ENCODE results near the gene HS6ST2.

The HS6ST2 gene

DNA sequence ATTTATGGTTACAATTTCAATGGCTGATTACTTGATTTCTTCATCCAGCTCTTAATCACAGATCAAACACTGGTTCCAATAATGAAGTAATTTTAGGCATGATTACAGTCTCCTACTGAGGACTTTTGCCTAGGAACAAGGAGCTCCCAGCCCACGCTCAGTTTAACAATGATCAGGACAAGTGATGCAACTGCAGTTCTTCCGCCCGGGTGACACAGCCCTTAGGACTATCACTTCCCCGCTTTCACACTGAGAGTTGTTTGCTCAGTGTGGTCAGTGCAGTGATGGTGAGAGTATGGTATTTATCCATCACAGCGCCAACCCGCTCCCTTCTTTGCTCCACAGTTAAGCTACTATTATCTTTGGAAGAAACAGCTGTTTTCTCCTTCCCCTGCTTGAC is 266.4 kb downstream of the HS6ST2 start:
- no peak for FAIRE-seq
- DNase-seq (ENCODE audit: insufficient read length, low spot score): no peak

DNA sequence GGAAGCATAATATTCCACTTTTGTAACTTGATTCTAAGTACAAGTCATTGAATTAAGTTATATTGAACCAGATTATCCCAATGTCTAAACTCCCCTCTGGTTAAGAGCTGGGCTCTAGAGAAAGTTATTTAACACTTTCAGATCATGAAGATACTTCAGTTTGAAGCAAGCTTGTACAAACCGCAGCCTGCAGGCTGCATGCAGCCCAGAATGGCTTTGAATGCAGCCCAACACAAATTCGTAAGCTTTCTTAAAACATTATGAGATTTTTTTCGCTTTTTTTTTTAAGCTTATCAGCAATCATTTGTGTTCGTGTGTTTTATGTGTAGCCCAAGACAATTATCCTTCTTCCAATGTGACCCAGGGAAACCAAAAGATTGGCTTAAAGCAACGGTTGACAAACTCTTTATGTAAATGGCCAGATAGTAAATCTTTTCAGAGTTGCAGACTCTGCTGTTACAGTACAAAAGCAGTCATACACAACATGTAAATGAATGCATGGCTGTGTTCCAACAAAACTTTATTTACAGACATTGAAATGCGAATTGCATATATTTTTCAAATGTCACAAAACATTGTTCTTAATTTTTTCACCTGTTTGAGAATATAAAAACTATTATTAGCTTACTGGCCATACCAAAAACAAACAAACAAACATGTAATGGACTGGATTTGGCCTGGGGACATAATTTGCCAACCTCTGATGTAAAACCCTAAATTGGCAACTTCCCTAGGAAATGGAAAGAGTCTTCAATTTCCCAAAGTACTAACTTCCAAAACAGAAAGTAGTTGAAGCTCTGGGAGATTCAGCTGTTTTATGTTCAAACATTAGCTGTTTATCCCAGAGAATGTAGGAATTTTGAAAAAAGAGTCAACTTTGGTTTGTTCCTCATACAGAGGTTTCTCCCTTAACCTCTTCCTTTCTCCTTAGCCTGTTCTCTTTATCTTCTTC is 268.5 kb downstream of the HS6ST2 start:
- DNase-seq (ENCODE audit: insufficient read length, low spot score): no peak
- FAIRE-seq: no peak

DNA sequence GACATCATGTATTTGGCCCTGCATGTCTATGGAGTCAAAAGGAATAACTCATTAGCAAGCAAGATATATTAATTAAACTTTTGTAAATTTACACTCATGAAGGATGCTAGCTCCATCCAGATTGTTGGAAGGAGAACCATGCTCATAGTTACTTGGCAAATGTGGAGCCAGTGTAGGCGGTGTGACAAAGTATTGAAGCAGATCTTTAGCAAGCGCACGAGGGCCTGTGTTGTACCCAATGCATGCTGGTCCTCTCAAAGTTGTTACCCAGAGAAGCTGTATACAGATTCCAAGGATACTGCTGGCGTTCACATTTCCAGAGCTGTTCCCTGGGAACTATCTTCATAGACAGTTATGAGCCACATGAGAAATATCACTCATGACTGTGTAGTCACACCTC is 273.2 kb downstream of the HS6ST2 start:
- DNase-seq (ENCODE audit: insufficient read length, low spot score): no peak
- no peak for FAIRE-seq

DNA sequence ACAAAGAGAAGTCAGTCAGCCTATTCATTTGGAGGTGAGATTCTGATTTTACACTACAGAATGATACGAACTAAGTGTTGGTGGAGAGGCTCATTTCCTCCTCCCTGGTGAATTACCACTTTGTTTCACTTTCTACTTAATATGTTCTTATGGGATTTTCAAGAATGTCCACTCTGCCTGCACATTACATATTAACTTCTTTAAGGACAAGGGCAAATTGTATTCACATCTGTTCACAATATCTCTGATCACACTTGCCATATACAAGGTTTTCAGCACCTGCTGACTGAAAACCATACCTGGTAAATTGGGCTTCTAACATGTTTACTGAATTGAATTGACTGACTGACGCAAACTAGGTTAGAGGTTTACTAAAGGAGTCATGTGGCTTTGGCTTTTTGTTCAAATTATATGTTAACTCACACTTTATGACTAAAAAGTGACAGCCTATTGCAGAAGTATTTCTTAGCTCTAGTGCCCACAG is 281.2 kb downstream of the HS6ST2 start:
- FAIRE-seq: peak; percentile 61
- DNase-seq (ENCODE audit: insufficient read length, low spot score): no peak

DNA sequence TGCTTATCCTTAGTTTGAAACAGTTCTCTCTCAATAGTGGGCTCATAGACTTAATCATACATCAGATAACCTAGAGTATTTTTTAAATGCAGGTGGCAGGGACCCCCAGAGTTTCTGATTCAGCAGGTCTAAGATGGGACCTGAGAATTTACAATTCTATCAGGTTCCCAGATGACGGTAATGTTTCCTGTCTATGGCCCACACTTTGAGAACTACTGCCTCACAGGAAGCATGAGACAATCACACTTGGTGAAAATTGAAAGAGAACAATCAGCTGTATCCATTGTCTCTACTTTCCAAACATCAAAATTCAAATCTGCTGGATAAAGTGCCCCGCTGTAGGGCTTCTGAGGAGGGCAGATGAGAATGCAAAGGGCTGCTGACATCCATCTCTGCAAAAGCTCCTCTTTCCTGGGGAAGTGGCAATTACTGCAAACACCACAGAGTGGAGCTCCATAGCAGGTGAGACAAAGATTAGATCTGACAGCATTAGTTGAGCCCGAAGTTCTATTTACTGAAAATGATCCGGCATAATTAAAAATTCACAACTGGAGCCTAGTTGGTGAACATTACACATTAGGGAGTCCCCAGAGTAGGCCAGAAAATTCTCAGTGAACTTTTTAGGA is 281.8 kb downstream of the HS6ST2 start:
- FAIRE-seq (peak; percentile 51), DNase-seq (ENCODE audit: insufficient read length, low spot score) (no peak)

DNA sequence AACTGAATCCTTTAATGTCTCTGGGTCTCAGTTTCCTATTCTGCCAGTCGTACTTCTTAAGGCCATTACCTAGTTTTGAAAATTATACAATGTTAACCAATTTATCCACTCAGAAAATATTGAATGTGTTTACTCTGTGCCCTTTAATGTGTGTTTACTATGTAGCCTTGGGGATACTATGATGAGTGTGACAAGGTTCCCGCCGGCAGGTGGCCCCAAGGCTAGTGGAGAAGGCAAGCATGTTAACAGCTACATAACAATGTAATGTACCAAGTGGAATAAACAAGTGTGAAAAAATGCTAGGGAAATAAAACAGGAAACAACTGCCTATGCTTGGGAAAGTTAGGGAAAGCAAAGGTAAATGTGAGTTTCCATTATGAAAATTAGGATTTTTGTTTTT is 282.3 kb downstream of the HS6ST2 start:
- DNase-seq (ENCODE audit: insufficient read length, low spot score) (no peak), FAIRE-seq (no peak)

DNA sequence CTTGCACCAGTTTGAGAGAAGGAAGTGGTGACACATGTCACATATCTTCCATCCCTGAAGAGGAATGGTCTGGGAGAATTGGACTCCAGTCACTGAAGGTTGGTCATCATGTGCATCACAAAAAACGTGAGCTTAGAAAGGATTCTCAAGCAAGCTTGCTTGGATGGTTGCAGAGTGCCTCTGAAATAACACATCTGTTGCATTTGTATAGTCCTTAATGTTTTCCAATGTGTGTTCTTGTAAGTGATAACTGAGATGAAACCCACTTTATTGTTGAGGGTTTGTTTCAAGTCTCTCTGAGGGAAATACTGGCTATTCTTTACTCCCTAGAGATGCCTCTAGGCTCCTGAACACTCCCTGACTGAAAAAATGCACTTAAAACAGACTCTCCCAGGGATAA is 285.1 kb downstream of the HS6ST2 start:
- DNase-seq (ENCODE audit: insufficient read length, low spot score) (no peak), FAIRE-seq (no peak)

DNA sequence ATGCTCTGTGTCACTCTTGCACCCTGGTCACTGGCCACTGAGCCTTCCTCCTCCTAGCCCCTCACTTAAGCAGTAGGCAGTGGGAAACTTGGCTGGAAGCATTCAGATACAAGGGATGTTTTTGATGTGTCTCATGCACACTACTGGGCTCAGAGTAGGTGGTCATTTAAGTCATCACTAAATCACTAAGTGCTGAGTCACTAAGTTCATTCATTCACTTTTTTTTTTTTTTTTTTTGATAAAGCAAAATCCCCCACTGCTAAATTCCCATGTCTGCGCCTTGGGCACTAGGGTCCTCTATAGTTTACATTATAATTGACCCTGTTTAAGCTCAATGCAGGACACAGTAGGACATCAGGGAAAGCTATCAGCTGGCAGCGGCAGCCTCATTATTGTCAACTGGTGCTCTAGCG is 287.2 kb downstream of the HS6ST2 start:
- DNase-seq (ENCODE audit: insufficient read length, low spot score) (no peak), FAIRE-seq (no peak)

DNA sequence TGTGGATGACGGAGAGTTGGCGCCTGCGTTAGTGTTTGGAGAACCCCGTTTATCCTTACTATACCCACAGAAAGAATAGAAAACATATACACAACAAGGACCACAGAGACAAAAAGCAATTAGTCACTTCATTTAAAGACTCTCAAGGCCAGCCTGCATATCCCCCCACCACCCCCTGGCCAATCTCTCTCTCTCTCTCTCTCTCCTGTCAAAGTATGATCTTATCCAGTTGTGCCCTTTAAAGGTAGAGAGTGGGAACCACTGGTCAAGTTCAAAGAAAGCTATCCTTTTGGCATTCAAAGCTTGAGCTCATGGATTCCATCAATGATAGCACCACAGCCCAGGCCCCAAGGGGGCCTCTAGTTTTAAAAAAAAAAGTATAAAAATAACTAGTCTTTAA is 289.3 kb downstream of the HS6ST2 start:
- FAIRE-seq (no peak), DNase-seq (ENCODE audit: insufficient read length, low spot score) (no peak)

DNA sequence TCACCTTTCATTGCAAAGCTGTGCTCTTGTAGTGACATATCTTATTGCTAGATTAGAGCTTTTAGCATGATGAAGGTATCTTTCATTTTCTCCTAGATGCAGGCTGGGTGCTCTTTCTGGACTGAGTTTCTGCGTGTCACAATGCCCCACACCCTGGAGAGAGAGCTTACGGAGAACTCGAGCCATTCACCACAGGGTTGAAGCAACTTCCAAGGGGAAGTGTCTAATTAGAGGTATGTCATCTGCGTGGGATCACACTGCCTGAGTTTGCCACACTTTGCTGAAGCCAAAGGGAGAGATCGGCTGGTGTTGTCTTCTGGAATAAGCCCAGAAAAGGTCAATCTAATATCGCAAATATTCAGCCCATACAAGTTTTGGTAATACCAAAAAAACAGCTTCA is 290.3 kb downstream of the HS6ST2 start:
- FAIRE-seq: no peak

DNA sequence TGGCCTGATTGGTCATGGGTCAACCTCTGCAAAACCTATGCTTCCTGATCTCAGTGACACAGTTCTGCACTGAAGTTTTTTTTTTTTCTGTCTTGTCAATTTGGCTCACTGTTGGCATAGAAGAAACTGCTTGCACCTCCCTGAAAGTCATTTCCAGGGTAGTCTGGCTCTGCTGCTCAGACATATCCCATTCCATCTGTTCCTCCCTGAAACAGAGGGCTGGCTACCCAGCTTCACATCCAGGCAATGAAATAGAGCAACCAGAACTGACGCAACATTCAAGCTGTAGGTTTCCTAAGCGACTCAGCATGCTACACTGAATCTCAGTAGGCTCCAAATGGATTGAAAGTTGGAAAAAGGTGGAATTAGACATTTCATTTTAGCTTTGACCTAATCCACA is 292.8 kb downstream of the HS6ST2 start:
- DNase-seq (ENCODE audit: insufficient read length, low spot score) (no peak), FAIRE-seq (no peak)

More for the DNA sequence above, 290.3 kb downstream of the HS6ST2 start:
- no peak for DNase-seq (ENCODE audit: insufficient read length, low spot score)

DNA sequence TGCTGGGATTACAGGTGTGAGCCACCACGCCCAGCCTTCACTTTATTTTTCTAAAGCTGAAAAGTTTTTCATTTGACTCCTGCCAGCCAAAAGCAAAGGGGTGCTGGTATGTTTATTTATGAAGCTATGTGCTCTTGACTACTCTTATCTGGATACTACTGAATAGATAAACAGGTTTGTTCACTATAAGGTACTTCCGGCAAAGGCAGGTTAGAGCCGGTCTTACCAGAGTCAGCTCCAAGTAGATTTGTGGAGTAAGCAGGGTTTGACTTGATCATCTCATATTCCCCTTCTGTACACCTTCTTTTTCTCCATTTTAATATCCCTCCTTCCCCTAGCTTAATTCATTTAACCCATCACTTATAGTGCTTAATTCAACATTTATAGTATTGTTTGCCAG is 294.2 kb downstream of the HS6ST2 start:
- no peak for FAIRE-seq
- no peak for DNase-seq (ENCODE audit: insufficient read length, low spot score)

DNA sequence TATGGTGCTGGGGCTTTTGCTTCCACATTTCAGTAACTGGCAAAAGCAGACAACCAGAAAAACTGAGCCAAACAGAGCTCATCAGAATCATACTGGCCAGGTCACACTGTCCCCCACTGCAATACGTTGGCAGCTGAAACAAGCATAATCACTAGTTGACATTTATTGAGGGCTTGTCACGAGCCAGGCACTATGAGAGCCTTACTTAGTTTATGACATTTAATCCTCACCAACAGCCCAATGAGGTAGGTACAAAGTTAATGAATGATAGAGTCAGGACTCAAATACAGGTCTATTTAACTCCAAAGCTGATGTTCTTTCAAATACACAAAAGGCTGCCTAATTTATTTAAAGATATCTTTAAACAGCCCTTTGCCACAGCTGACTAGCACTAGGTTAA is 295.6 kb downstream of the HS6ST2 start:
- FAIRE-seq: no peak
- no peak for DNase-seq (ENCODE audit: insufficient read length, low spot score)

DNA sequence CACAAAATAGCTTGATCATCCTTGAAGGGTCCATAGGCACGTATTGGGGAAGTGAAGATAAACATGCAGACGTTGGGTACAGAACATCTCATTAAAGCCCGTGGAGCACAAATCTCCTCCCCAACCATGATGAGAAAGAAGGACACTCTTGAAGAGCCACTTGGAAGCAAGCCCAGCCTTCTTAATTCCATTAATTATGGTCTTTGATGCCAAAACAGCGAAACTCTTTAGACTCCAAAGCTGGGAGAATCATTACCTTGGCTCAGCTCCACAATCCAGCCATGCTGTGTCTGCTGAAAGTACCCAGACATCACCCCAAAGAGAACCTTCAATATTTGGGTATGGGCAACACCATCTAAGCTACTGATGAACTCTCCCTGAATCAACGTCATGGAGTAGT is 300.6 kb downstream of the HS6ST2 start:
- DNase-seq (ENCODE audit: insufficient read length, low spot score): no peak
- FAIRE-seq: no peak

DNA sequence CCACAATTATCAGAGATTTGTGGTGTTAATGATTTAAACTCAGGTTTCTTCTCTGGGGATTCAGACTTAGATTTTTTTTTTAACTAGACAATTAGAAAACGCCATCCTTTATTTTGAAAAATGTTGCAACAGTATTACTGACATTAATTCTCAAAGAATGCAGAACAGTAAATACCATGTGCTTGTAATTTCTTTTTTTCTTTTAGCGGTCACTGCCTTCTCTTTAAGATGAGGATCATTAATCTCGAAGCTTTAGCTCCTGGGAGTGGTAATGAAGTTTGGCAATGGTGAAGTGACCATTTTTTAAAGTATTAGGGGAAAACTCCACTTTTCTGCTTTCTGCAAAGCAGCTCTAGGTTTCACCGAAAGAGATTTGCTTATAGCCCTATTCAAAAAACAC is 305.6 kb downstream of the HS6ST2 start:
- FAIRE-seq (no peak), DNase-seq (ENCODE audit: insufficient read length, low spot score) (no peak)

DNA sequence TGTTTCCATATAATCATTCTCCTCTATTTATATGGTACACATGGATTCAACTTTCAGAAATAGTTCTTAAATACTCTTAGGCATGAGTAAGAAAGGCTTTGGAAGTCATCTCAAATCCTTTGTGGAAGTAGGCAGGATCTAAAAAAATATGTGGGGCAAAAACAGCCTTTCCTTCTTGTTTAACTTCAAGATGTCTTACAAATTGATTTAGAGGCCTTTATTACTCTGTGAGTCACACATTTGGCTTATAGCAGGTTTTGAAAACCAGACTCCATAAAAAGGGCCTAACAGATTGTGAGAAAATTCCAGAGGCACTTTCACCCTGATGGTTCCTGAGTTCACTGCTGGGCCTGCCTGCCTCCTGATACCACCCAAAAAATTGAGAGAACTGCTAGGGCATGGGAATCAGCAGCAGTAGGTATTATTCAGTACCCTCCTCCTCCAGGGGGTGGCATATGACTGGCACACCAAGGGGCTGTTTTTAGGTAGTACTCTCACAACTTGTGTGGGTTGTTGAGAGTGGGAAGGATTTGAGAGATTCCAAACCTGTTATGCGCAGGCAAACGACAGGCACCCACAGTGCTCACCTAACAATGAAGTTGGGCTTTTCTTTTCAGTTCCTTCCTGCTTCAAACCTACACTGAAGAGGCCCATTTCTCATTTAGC is 306.9 kb downstream of the HS6ST2 start:
- no peak for DNase-seq (ENCODE audit: insufficient read length, low spot score)
- FAIRE-seq: no peak

DNA sequence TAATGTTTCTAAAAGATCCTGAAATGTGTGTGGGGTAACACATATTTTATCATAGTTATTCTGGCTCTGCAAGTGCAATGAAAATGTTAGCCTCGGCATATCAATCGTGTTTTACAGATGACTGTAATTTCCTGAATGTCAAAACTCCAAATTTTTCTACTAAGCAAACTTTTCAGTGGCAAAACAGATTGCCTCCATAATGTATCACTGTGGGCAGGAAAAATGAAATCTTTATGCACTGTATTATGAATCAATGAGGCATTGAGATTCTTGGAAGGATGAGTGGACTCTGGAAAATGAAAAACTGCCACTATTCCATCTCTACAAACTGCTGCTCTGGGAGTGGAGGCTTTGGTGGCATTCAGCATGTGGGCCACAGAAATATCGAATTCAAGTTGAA is 309.5 kb downstream of the HS6ST2 start:
- FAIRE-seq: no peak
- no peak for DNase-seq (ENCODE audit: insufficient read length, low spot score)

DNA sequence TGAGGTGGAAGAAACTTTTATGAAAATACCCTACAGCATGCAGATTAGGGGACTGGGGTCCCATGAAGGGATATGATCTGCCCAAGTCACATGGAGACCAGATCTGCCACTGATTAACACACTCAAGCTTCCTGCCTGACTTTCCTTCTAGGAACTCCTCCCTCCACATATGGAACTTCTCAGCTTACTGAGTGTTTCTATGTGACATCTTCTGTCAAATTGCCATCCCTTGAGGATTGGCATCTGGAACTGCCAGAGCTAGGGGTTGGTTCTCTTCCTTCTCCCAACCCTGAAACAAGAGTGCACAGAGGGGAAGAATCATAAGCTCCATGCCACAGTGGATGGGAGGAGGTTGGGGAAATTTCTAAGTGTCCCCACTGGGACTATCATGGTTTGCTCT is 319.0 kb downstream of the HS6ST2 start:
- FAIRE-seq: no peak

DNA sequence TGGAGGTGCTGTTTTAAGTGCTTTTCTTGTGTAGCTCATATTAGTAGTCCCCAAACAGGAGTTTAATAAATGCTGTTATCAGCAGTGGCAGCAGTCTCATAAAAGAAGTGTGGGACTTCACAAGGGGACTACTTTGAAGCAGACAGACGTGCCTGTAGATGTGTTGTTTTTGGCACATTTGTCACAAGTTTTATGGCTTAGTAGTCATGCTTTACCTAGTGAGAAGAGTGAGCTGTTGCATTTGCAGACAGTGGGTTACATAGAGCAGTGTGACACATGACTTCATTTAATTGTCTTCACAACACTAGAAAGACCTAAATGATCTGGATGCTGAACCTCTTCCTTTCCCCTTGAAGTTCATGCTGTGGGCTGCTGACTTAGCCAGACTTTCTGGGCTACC is 320.1 kb downstream of the HS6ST2 start:
- DNase-seq (ENCODE audit: insufficient read length, low spot score) (no peak), FAIRE-seq (peak; percentile 28)

More for the DNA sequence above, 319.0 kb downstream of the HS6ST2 start:
- DNase-seq (ENCODE audit: insufficient read length, low spot score): no peak

DNA sequence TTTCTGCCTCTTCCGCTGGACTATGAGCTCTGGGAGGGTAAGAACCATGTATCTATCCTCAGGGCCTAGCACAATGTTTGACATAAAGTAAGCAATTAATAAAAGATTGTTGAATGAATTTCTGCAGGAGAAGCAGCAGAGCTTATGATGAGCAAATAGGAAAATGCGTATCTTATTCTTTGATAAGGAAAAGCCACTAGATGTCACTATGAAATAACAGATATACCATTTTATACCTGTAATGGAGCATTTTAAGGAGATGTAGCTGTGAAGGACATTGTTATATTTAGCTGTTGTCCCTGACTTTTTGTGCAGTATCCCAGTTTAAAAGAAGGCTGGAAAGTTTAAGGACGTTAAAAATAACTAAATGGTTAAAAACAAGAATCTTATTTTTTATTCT is 322.3 kb downstream of the HS6ST2 start:
- DNase-seq (ENCODE audit: insufficient read length, low spot score): no peak
- peak; percentile 64 for FAIRE-seq

DNA sequence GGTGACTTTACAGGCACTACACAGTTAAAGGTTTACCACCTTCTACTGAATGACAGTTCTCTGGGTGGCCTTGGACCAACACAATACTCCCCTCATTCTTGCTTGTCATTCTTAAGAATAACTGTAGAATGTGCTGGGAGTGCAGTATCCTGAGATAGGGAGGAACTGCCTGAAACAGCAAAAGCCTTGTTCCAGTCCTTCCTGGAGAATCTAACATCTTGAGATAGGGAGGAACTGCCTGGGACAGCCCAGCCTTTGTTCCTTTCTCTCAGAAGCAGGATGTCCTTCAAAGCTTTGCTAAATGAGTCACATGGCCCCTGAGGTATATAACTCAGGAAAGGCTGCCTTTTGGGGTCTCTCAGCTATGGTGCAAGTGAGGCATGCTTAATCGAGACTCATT is 323.9 kb downstream of the HS6ST2 start:
- FAIRE-seq (peak; percentile 14), DNase-seq (ENCODE audit: insufficient read length, low spot score) (no peak)

All from GM19239 (cell line).